ENCODE measurements around the gene BEAN1. TPM values are rescaled to one million over a fixed set of nuclear protein-coding genes. Genes with fewer than 3 reads are reported as not detected.

The BEAN1 gene
- polyA plus RNA-seq, 3 donors: 0.12 to 0.81 TPM; not detected in 1

DNA sequence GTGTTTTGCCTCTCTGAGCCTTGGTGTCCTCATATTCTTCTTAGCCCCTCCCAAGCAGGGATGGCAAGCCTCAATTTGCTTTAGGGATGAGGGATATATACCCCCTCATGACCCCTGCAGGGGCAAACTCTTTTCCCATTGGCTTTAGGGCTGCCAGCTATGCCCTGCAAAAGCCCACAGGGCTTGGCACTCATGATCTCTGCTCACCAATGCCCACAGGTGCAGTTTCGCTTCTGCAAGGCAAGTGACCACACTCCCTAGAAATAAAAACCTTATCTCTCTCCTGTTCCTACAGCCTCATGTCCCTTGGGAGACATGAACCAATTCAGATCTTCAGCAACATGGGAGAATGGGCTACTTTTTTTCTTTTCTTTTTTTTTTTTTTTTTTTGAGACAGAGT lies 8.8 kb downstream of the BEAN1 start:
- Histone ChIP-seq H3K4me1 (ENCODE audit: control insufficient read depth in 1 of 2, insufficient read depth in 2 of 2, low read length in 2 of 2) (no peaks in the 10 kb centered on the region), H3K4me2 (replicated peaks; ENCODE audit: extremely low read depth, low read length, poor library complexity, severe bottlenecking) (no peak overlapping the region), H3K9ac (ENCODE audit: insufficient read depth, low read length, poor library complexity, severe bottlenecking) (no peak overlapping the region), H3K9me3 (replicated peaks in 1 of 2; ENCODE audit: control insufficient read depth in 1 of 2, insufficient read depth in 1 of 2, low read length in 2 of 2) (no peaks in the 10 kb centered on the region), H2AFZ (ENCODE audit: insufficient read depth, low read depth, low read length, poor library complexity, severe bottlenecking) (no peak overlapping the region), H4K20me1 (ENCODE audit: insufficient read depth, low read length) (no peaks in the 10 kb centered on the region), H3K36me3 (replicated peaks in 1 of 2; ENCODE audit: control insufficient read depth in 1 of 2, insufficient read depth in 2 of 2, low read length in 2 of 2) (no peaks in the 10 kb centered on the region), H3K79me2 (ENCODE audit: insufficient read depth, low read length) (no peaks in the 10 kb centered on the region), H3K4me3 (replicated peaks in 1 of 3; ENCODE audit: low read depth in 2 of 3, low read length in 3 of 3) (no peak overlapping the region), H3K27me3 (ENCODE audit: control insufficient read depth in 2 of 2, insufficient read depth in 2 of 2, low read length in 2 of 2) (peaks cover 0 to 20% of the 10 kb centered on the region in 2 donors), H3K27ac (ENCODE audit: low read depth in 1 of 2, low read length in 2 of 2) (no peak overlapping the region)
- Mint-ChIP-seq H3K36me3 (no peaks in the 10 kb centered on the region), H3K9me3 (no peaks in the 10 kb centered on the region), H3K4me1 (peaks cover 3% of the 10 kb centered on the region), H3K27ac (no peak overlapping the region), H3K4me3 (no peak overlapping the region), H3K27me3 (ENCODE audit: low read depth in 3 of 3) (peaks cover 32 to 42% (median 38%) of the 10 kb centered on the region in 3 donors)
- TF ChIP-seq, protein P1, sequence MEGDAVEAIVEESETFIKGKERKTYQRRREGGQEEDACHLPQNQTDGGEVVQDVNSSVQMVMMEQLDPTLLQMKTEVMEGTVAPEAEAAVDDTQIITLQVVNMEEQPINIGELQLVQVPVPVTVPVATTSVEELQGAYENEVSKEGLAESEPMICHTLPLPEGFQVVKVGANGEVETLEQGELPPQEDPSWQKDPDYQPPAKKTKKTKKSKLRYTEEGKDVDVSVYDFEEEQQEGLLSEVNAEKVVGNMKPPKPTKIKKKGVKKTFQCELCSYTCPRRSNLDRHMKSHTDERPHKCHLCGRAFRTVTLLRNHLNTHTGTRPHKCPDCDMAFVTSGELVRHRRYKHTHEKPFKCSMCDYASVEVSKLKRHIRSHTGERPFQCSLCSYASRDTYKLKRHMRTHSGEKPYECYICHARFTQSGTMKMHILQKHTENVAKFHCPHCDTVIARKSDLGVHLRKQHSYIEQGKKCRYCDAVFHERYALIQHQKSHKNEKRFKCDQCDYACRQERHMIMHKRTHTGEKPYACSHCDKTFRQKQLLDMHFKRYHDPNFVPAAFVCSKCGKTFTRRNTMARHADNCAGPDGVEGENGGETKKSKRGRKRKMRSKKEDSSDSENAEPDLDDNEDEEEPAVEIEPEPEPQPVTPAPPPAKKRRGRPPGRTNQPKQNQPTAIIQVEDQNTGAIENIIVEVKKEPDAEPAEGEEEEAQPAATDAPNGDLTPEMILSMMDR (IDR thresholded peaks at IDR 0.05): no peak
- intact Hi-C loops (cut with micrococcal nuclease): no loop called here
- no CpG with 5 or more reads among the region's 1 CpG for WGBS (ENCODE audit: insufficient coverage)
- DNase-seq: no peak

DNA sequence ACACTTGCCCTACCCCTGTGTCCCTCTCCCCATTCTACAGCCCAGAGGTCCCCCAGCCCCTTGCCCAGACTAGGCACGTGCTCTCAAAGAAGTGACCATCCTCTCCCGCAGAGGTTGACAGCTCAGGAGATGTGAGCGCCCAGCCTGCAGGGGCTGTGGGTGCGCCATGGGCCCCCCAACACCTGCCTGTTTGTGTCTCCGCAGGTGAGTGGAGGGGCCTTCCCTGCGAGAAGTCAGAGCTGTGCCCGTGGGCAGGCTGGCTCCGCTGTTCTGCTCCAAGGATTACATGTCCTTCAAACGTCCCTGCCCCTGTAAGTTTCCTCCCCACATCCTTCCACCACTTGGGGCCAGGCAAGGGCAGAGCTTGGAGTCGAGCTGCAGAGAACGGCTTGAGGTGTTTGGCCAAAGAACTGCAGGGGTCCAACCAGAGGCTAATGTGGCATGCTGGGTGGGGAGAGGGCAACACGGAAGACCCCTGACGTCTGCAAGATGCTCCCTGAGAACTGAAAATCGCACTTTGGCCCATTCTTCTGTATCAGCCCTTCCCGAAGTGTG lies 10.4 kb downstream of the BEAN1 start:
- H3K27ac Mint-ChIP-seq: no peak overlapping the region
- peaks cover 17 to 30% (median 28%) of the 10 kb centered on the region in 3 donors for H3K27me3 Mint-ChIP-seq (ENCODE audit: low read depth in 3 of 3)
- no peak overlapping the region for H3K4me2 ChIP-seq (replicated peaks; ENCODE audit: extremely low read depth, low read length, poor library complexity, severe bottlenecking)
- H3K9me3 Mint-ChIP-seq: no peaks in the 10 kb centered on the region
- peaks cover 0 to 4% of the 10 kb centered on the region in 2 donors for H3K27me3 ChIP-seq (ENCODE audit: control insufficient read depth in 2 of 2, insufficient read depth in 2 of 2, low read length in 2 of 2)
- no peak for DNase-seq
- peaks cover 3% of the 10 kb centered on the region for H3K4me1 Mint-ChIP-seq
- H4K20me1 ChIP-seq (ENCODE audit: insufficient read depth, low read length): no peaks in the 10 kb centered on the region
- H3K9ac ChIP-seq (ENCODE audit: insufficient read depth, low read length, poor library complexity, severe bottlenecking): no peak overlapping the region
- H3K4me1 ChIP-seq (ENCODE audit: control insufficient read depth in 1 of 2, insufficient read depth in 2 of 2, low read length in 2 of 2): no peaks in the 10 kb centered on the region
- no peak overlapping the region for H3K27ac ChIP-seq (ENCODE audit: low read depth in 1 of 2, low read length in 2 of 2)
- H3K4me3 ChIP-seq (replicated peaks in 1 of 3; ENCODE audit: low read depth in 2 of 3, low read length in 3 of 3): no peak overlapping the region
- no peaks in the 10 kb centered on the region for H3K36me3 ChIP-seq (replicated peaks in 1 of 2; ENCODE audit: control insufficient read depth in 1 of 2, insufficient read depth in 2 of 2, low read length in 2 of 2)
- intact Hi-C loops (cut with micrococcal nuclease): no loop called here
- H3K9me3 ChIP-seq (replicated peaks in 1 of 2; ENCODE audit: control insufficient read depth in 1 of 2, insufficient read depth in 1 of 2, low read length in 2 of 2): no peaks in the 10 kb centered on the region
- H3K4me3 Mint-ChIP-seq: no peak overlapping the region
- no peak overlapping the region for H2AFZ ChIP-seq (ENCODE audit: insufficient read depth, low read depth, low read length, poor library complexity, severe bottlenecking)
- TF ChIP-seq, protein P1 (IDR thresholded peaks at IDR 0.05): no peak
- 87% methylated on average over 7 of the region's 15 CpGs for WGBS (ENCODE audit: insufficient coverage)
- H3K79me2 ChIP-seq (ENCODE audit: insufficient read depth, low read length): no peaks in the 10 kb centered on the region
- H3K36me3 Mint-ChIP-seq: no peaks in the 10 kb centered on the region
